GM20000 (cell line): Measurements from ENCODE around the gene ANGPT4.

ENCODE experiments used
- DNase-seq: peaks from one replicate; pipeline ENCODE4 v3.0.0; 2012; ENCODE audit warnings: low spot score
- CTCF ChIP-seq: IDR thresholded peaks from 2 replicates; pipeline ENCODE4 v1.5.1; 2012; ENCODE audit warnings: mild to moderate bottlenecking, control low read depth; ENCODE audit errors: extremely low read depth, missing control alignments

ANGPT4 gene

GRCh38 chr20:891058-891705 lies 25.0 kb downstream of the ANGPT4 start:
- no peak for DNase-seq
- TF ChIP-seq CTCF = no peak

GRCh38 chr20:890666-891057 lies 25.5 kb downstream of the ANGPT4 start:
- no peak for TF ChIP-seq CTCF
- no peak for DNase-seq

- DNase-seq = no peak
- TF ChIP-seq CTCF = no peak
Observed at GRCh38 chr20:889932-890463, 26.1 kb downstream of the ANGPT4 start.

- no peak for DNase-seq
Observed at GRCh38 chr20:889106-889505, 27.0 kb downstream of the ANGPT4 start.

GRCh38 chr20:888057-888456 lies 28.1 kb downstream of the ANGPT4 start:
- no peak for DNase-seq
- no peak for TF ChIP-seq CTCF

More at GRCh38 chr20:889106-889505, 27.0 kb downstream of the ANGPT4 start:
- TF ChIP-seq CTCF = no peak

GRCh38 chr20:887137-887536 lies 29.0 kb downstream of the ANGPT4 start:
- TF ChIP-seq CTCF = no peak
- no peak for DNase-seq

GRCh38 chr20:884983-885952 lies 30.9 kb downstream of the ANGPT4 start:
- no peak for TF ChIP-seq CTCF
- DNase-seq = no peak
